OCI-M2 (cell line): ENCODE measurements around the gene ALPK1.
"Not testable (repeated sequence)": the region's sequence is repeated elsewhere in the genome, so short reads cannot be mapped to it uniquely, and the experiment has no call there.

Source experiments
- DNase-seq: peaks from one replicate; lab custom pipeline; 2025; ENCODE audit not compliant: unreplicated experiment; lab: John Stamatoyannopoulos, UW

ALPK1 gene

GRCh38 chr4:112377594-112378242 is 80.5 kb downstream of the ALPK1 start:
- no peak for DNase-seq

GRCh38 chr4:112378243-112378620 is 81.1 kb downstream of the ALPK1 start:
- no peak for DNase-seq

GRCh38 chr4:112378858-112379257 is 81.7 kb downstream of the ALPK1 start:
- no peak for DNase-seq

- no peak for DNase-seq
These were observed 82.1 kb downstream of the ALPK1 start for GRCh38 chr4:112379306-112379705.

GRCh38 chr4:112381996-112382692 is 85.0 kb downstream of the ALPK1 start:
- no peak for DNase-seq

- no peak for DNase-seq
These were observed 88.9 kb downstream of the ALPK1 start for GRCh38 chr4:112386071-112386470.

GRCh38 chr4:112402098-112402497 is 104.9 kb downstream of the ALPK1 start:
- DNase-seq, result no peak

GRCh38 chr4:112403101-112403945 is 106.2 kb downstream of the ALPK1 start:
- DNase-seq, result no peak

- no peak for DNase-seq
These were observed 113.2 kb downstream of the ALPK1 start for GRCh38 chr4:112410364-112410763.

GRCh38 chr4:112410804-112411203 is 113.6 kb downstream of the ALPK1 start:
- DNase-seq, result no peak

GRCh38 chr4:112411781-112412550 is 114.8 kb downstream of the ALPK1 start:
- DNase-seq, result no peak

GRCh38 chr4:112416464-112416863 is 119.3 kb downstream of the ALPK1 start:
- no peak for DNase-seq

GRCh38 chr4:112418092-112418491 is 120.9 kb downstream of the ALPK1 start:
- no peak for DNase-seq

GRCh38 chr4:112421911-112422310 is 124.7 kb downstream of the ALPK1 start:
- DNase-seq, result no peak

GRCh38 chr4:112422644-112423043 is 125.5 kb downstream of the ALPK1 start:
- DNase-seq, result no peak

- DNase-seq, result no peak
These were observed 126.4 kb downstream of the ALPK1 start for GRCh38 chr4:112423591-112423990.

GRCh38 chr4:112425823-112426222 is 128.7 kb downstream of the ALPK1 start:
- DNase-seq, result no peak

- no peak for DNase-seq
These were observed 129.2 kb downstream of the ALPK1 start for GRCh38 chr4:112426416-112426815.

GRCh38 chr4:112431158-112431557 is 134.0 kb downstream of the ALPK1 start:
- no peak for DNase-seq

- no peak for DNase-seq
These were observed 139.8 kb downstream of the ALPK1 start for GRCh38 chr4:112436987-112437386.

GRCh38 chr4:112442226-112442625 is 145.1 kb downstream of the ALPK1 start:
- not testable (repeated sequence) for DNase-seq
